ENCODE measurements around the gene ADH5. TPM values are rescaled to one million over a fixed set of nuclear protein-coding genes. Genes with fewer than 3 reads are reported as not detected.
A peak's percentile ranks its signal among the peaks of the same experiment; 100 is the strongest.
"Not testable (repeated sequence)": the region's sequence is repeated elsewhere in the genome, so short reads cannot be mapped to it uniquely, and the experiment has no call there.

The ADH5 gene
- total and polyA plus RNA-seq, 4 donors: 111 to 158 (median 129) TPM

DNA sequence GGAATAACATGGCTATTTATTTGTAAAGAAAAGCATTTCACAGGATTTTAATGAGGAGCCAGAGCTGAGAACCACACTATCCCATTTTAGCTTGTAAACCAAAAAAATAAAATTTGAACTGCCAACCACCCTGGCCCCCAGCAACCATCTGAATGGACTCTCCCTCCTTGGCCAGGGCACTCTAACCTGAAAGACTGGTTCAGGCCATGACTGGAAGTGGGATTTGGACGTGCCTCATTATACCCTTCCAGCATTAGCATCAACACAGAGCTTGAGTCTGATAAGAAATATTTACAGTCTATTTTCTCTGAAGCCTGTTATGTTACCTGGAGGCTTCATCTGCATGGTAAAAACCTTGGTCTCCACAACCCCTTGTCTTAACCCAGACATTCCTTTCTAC, 63.1 kb downstream of the ADH5 start:
- H3K36me3 ChIP-seq (ENCODE audit: control insufficient read depth, insufficient read depth, low read length): no peaks in the 10 kb centered on the region
- WGBS (ENCODE audit: insufficient coverage): no CpG with 5 or more reads among the region's 1 CpG
- no peaks in the 10 kb centered on the region for H3K27me3 ChIP-seq (ENCODE audit: control insufficient read depth, insufficient read depth, low read length)
- H3K27ac ChIP-seq (ENCODE audit: low read depth, low read length): no peak overlapping the region
- no peak for DNase-seq (ENCODE audit: low read depth in 4 of 6, low spot score in 6 of 6)
- H3K4me1 ChIP-seq (ENCODE audit: control insufficient read depth, insufficient read depth, low read length): no peaks in the 10 kb centered on the region
- H3K9me3 ChIP-seq (ENCODE audit: control insufficient read depth, insufficient read depth, low read length): peaks cover 3% of the 10 kb centered on the region
- H3K4me3 ChIP-seq (ENCODE audit: low read depth, low read length): no peak overlapping the region

GRCh38 chr4:99024481-99025275, 63.9 kb downstream of the ADH5 start:
- Histone ChIP-seq H3K4me3 (ENCODE audit: low read depth, low read length) (no peak overlapping the region), H3K4me1 (ENCODE audit: control insufficient read depth, insufficient read depth, low read length) (no peaks in the 10 kb centered on the region), H3K27ac (ENCODE audit: low read depth, low read length) (no peak overlapping the region), H3K36me3 (ENCODE audit: control insufficient read depth, insufficient read depth, low read length) (no peaks in the 10 kb centered on the region), H3K27me3 (ENCODE audit: control insufficient read depth, insufficient read depth, low read length) (no peaks in the 10 kb centered on the region), H3K9me3 (ENCODE audit: control insufficient read depth, insufficient read depth, low read length) (peaks cover 3% of the 10 kb centered on the region)
- 95% methylated on average over 6 of the region's 7 CpGs for WGBS (ENCODE audit: insufficient coverage)
- no peak for DNase-seq (ENCODE audit: low read depth in 4 of 6, low spot score in 6 of 6)

DNA sequence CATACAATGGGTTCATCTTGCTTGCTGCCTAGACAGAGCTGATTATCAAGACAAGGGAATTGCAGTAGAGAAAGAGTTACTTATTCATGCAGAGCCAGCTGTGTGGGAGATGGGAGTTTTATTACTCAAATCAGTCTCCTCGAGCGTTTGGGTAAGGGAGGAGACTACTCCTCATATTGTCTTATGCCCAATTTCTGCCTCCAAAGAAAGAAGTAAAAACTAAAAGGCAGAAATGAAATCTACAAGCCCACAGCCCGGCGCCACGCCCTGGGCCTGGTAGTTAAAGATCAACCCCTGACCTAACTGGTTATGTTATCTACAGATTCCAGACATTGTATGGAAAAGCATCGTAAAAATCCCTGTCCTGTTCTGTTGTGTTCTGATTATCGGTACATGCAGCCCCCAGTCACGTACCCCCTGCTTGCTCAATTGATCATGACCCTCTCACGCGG, 64.8 kb downstream of the ADH5 start:
- WGBS (ENCODE audit: insufficient coverage): 71% methylated on average over 6 of the region's 10 CpGs
- not testable (repeated sequence) for H3K9me3 ChIP-seq (ENCODE audit: control insufficient read depth, insufficient read depth, low read length); H3K4me3 ChIP-seq (ENCODE audit: low read depth, low read length); H3K27ac ChIP-seq (ENCODE audit: low read depth, low read length); H3K27me3 ChIP-seq (ENCODE audit: control insufficient read depth, insufficient read depth, low read length); H3K4me1 ChIP-seq (ENCODE audit: control insufficient read depth, insufficient read depth, low read length); H3K36me3 ChIP-seq (ENCODE audit: control insufficient read depth, insufficient read depth, low read length)
- DNase-seq (ENCODE audit: low read depth in 4 of 6, low spot score in 6 of 6): peak in 1 of 6 donors; percentile 8

DNA sequence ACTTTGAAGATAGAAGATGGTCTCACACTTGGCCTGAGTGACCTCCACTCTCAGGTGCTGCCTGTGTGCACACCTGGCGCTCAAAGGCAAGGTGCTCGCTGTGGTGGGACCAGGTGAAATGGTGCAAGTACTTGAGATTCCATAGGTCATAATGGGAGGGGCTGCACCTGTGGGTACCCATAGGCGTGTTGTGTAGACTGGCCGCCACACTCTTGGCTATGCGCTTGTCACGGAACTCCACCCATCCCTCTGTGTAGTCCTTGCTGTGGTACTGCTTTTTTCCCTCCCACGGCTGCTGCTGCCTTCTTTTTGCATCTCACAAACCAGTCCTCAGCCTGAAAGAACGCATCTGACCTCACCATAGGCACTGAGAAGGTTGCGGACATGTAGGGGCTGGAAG, 66.0 kb downstream of the ADH5 start:
- peak overlapping the region; percentile 20 for H3K4me3 ChIP-seq (ENCODE audit: low read depth, low read length)

GRCh38 chr4:99021386-99021785, 67.2 kb downstream of the ADH5 start:
- no peak for DNase-seq (ENCODE audit: low read depth in 4 of 6, low spot score in 6 of 6)
- H3K4me3 ChIP-seq (ENCODE audit: low read depth, low read length): no peak overlapping the region
- H3K27ac ChIP-seq (ENCODE audit: low read depth, low read length): no peak overlapping the region
- no peaks in the 10 kb centered on the region for H3K4me1 ChIP-seq (ENCODE audit: control insufficient read depth, insufficient read depth, low read length)
- peaks cover 3% of the 10 kb centered on the region for H3K9me3 ChIP-seq (ENCODE audit: control insufficient read depth, insufficient read depth, low read length)
- H3K36me3 ChIP-seq (ENCODE audit: control insufficient read depth, insufficient read depth, low read length): no peaks in the 10 kb centered on the region
- 93% methylated on average over 2 of the region's 5 CpGs for WGBS (ENCODE audit: insufficient coverage)
- H3K27me3 ChIP-seq (ENCODE audit: control insufficient read depth, insufficient read depth, low read length): no peaks in the 10 kb centered on the region

More for the DNA sequence above, 66.0 kb downstream of the ADH5 start:
- H3K27me3 ChIP-seq (ENCODE audit: control insufficient read depth, insufficient read depth, low read length): no peaks in the 10 kb centered on the region
- no peaks in the 10 kb centered on the region for H3K36me3 ChIP-seq (ENCODE audit: control insufficient read depth, insufficient read depth, low read length)
- no peak overlapping the region for H3K27ac ChIP-seq (ENCODE audit: low read depth, low read length)
- H3K4me1 ChIP-seq (ENCODE audit: control insufficient read depth, insufficient read depth, low read length): no peaks in the 10 kb centered on the region
- DNase-seq (ENCODE audit: low read depth in 4 of 6, low spot score in 6 of 6): no peak
- 98% methylated on average over 6 of the region's 9 CpGs for WGBS (ENCODE audit: insufficient coverage)
- peaks cover 3% of the 10 kb centered on the region for H3K9me3 ChIP-seq (ENCODE audit: control insufficient read depth, insufficient read depth, low read length)

Other genes with a start within 250 kb of the ADH5 start
- gene EIF4E, start 159.7 kb downstream of the ADH5 start, total RNA-seq: 100 to 1,000 TPM; 142 to 183 TPM
- 100 to 1,000 TPM; 105 to 121 TPM for gene EIF4E, start 159.7 kb downstream of the ADH5 start, polyA plus RNA-seq (ENCODE audit: insufficient read length in 2 of 2)
- 10 to 100 TPM; 28.6 to 30.9 TPM for gene METAP1, start 93.1 kb downstream of the ADH5 start, total RNA-seq
- gene METAP1, start 93.1 kb downstream of the ADH5 start, polyA plus RNA-seq (ENCODE audit: insufficient read length in 2 of 2): 10 to 100 TPM; 33.4 to 38.5 TPM
- gene ADH4, start 55.5 kb upstream of the ADH5 start, total RNA-seq: not detected
- under 1 TPM in 1 of 2 donors, not detected in 1; 0.26 TPM for gene ADH4, start 55.5 kb upstream of the ADH5 start, polyA plus RNA-seq (ENCODE audit: insufficient read length in 2 of 2)
- under 1 TPM in 1 of 2 donors, not detected in 1; 0.11 TPM for gene ADH6, start 130.5 kb upstream of the ADH5 start, total RNA-seq
- under 1 TPM; 0.38 to 0.59 TPM for gene ADH6, start 130.5 kb upstream of the ADH5 start, polyA plus RNA-seq (ENCODE audit: insufficient read length in 2 of 2)
- gene ADH1A, start 202.2 kb upstream of the ADH5 start, total RNA-seq: under 1 TPM in 1 of 2 donors, not detected in 1; 0.11 TPM
- not detected for gene ADH1A, start 202.2 kb upstream of the ADH5 start, polyA plus RNA-seq (ENCODE audit: insufficient read length in 2 of 2)
- 1 to 10 TPM; 2.4 to 8.4 TPM for gene ADH1B, start 232.6 kb upstream of the ADH5 start, total RNA-seq
- under 1 TPM; 0.33 to 0.84 TPM for gene ADH1B, start 232.6 kb upstream of the ADH5 start, polyA plus RNA-seq (ENCODE audit: insufficient read length in 2 of 2)

All from spinal cord (tissue), 10 donors.